NCI-H2227 treated with DMSO at 0.1 percent for 48 hours (cell line): Measurements from ENCODE around the gene PRCC.
"Not testable (repeated sequence)": the region's sequence is repeated elsewhere in the genome, so short reads cannot be mapped to it uniquely, and the experiment has no call there.

Experiments
- DNase-seq: peaks from one replicate; lab custom pipeline; 2025; lab: John Stamatoyannopoulos, UW

PRCC gene

DNA sequence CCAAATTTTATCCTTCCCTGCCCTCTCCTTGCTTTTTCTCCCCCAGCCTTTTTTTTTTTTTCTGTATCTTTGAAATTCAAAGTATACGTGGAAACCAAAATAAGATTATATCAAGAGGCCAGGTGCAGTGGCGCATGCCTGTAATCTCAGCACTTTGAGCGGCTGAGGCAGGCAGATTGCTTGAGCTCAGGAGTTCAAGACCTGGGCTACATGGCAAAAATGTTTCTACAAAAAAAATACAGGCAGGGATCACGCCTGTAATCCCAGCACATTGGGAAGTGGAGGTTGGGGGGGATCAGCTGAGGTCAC lies 6.6 kb upstream of the PRCC start:
- no peak for DNase-seq

DNA sequence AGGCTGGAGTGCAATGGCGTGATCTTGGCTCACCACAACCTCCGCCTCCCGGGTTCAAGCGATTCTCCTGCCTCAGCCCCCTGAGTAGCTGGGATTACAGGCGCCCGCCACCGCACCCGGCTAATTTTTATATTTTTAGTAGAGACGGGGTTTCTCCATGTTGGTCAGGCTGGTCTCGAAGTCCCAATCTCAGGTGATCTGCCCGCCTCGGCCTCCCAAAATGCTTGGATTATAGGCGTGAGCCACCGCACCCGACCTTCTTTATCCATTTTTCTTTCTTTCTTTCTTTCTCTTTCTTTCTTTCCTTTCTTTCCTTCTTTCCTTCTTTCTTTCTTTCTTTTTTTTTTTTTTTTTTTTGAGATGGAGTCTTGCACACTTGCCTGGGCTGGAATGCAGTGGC lies 2.2 kb upstream of the PRCC start:
- DNase-seq = not testable (repeated sequence)

DNA sequence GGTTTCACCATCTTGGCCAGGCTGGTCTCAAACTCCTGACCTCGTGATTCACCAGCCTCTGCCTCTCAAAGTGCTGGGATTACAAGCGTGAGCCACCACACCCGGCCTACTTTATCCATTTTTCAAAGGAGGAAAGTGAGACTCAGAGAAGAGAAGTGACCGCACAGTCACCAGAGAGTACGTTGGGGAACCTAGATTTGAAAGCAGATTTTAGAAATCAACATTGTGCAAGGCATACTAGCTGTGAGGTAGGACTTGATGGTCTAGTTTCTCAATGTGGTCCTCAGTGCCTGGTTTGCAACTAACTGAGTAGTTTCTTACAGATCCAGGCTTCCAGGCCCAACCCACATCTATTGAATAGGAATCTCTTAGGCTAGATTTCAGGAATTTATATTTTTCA lies 1.7 kb upstream of the PRCC start:
- no peak for DNase-seq

DNA sequence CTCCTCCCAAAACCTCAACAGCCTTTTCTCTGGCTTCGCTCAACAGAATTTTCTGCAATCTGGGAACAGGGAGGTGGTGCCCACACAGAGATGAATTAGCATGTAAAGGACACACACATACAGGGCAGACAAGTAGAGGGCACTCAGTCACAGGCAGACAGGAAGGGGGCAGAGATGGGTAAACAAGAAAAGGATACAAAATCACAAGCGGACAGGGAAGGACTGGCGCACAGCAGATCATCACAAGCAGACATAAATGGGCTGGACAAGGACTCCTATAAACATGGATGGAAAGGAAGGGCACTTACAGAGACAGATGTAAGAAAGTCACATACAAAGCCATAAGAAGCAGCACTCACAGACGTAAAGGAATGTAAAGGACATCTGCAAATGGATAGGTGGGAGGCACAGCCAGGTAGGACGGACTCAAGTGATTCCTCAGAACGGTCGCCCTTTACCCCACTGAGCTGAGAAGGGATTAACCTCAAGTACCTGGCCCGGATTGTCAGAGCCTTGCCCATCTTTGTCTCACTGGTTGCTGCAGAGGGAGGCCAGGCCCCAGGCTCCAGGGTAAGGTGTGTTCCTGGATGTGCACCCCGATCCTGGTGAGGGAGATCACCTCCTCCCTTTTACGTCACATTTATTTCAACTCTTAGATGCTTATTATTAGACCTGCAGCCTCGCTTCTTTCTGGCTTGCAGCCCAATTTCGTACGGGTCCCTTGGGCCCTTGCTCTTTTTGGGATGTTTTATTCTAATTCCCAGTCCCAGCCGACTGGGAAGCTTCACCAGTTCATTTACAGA lies 836 bp upstream of the PRCC start:
- DNase-seq = no peak

DNA sequence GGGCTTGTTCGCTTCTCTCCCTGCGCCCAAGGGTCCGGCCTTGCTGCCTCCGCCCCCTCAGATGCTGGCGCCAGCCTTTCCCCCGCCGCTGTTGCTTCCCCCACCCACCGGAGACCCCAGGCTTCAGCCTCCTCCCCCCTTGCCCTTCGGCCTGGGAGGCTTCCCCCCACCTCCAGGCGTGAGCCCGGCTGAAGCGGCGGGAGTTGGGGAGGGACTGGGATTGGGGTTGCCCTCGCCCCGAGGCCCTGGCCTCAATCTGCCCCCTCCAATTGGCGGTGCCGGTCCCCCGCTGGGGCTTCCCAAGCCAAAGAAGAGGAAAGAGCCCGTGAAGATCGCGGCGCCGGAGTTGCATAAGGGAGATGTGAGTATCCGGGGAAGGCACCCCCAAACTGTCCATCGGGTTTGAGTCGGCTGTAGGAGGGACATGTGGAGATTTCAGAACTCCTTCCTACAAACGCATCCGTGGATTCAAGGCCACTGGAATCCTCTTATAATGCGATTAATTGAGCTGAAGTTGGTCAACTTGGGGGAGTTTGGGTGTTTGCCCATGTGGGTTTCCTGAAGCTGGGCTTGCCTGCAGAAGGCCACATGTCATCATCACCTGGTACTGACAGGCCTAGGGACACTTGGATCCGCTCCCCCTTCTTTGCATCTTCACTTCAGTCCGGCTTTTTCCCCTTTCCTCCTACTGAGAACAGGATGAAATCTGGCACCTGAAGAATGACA lies 707 bp downstream of the PRCC start:
- no peak for DNase-seq

DNA sequence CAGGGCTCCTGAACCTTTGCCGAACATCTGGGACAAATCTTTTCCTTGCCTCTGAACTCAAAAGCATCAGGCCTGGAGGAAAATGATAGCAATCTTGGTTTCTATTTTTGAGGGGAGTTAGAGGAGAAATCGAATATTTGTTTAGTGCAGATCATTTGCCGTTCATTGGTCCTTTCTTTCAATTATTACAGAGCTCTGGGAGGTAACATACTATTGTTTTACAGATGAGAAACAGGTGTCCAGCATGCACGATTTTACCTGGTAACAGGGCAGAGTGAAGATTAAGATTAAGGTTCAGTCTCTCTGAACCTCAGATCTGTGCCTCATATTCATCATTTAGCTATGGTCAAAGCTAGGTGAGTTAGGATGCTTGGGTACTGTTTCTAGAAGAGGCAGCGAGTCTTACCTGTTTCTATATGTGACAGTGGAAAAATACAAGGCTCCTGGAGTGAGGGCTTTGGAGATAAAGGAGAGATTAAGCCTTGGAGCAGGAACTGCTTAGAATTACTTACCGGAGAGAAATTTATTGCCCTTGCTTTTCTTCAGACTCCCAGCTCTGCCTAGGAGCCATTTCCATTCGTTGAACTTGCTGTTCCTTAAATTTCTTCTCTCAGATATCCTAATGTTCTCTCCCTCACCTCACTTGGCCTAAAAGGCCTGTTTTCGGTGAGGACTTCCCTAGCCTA lies 1.4 kb downstream of the PRCC start:
- no peak for DNase-seq

DNA sequence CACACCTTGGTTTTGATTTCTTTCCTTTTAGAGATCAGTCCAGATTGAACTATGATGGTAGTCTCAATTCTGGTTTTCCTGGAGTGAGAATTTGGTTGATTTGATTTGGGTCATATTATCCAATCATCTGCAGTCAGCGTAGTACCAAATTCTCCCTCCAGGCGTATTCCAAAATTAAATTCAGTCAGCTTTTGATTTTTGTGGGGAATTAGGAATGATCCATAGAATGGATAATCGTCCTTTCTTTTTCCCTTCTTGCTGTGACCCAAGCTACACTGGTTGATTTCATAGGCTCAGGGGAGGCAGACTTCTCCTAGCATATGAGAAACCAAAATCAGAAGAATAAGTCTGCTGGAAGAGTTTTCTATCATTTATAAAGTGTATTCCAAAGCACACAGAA lies 4.9 kb downstream of the PRCC start:
- no peak for DNase-seq

DNA sequence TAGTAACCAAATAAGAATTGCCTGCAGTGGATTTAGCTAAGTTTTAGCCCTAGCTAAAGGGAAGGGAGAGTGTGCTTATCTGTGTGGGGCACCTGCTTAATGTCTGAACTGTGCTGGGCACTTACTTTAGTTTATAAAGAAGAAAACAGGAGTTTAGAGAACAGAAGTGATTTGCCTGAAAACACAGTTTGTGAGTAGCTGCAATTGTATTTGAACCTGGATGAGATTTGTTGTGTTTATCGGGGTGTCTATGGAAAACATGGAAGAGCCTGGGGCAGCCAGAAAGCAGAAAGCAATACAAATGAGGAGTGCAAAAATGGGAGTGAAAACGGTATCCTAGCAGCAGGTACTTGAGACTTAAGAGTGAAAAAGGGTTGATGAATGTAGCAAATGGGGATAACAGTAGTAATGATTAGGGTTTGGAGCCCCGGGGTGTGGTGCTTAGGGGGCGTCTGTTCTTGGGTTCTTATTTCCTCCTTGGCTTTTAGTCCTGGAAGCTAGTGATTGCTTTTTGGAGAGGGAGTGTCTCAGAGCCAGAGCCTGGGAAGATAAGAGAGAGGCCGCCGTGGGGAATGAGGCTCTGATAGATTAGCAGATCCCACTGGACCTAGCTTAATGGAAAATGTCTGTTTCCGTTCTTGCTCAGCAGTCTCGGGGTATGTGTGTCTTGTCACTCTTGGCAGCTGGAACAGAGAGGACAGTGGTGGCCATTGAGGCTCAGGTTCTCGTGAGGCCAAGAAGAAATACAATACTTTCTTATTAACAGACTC lies 5.6 kb downstream of the PRCC start:
- DNase-seq = no peak

DNA sequence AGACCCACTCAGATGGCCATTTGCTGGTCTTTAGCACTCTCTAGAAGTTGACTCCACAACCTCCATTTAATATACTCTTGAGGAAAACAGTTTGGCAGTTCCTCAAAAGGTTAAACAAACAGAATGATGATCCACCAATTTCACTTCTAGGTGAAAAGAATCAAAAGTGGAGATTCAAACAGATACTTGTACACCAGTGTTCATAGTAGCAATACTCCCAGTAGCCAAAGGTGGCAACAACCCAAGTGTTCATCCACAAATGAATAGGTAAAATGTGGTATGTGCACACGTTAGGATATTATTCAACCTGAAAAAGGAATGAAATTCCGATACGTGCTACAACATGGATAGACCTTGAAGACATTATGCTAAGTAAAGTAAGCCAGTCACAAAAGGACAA lies 6.3 kb downstream of the PRCC start:
- DNase-seq = no peak

DNA sequence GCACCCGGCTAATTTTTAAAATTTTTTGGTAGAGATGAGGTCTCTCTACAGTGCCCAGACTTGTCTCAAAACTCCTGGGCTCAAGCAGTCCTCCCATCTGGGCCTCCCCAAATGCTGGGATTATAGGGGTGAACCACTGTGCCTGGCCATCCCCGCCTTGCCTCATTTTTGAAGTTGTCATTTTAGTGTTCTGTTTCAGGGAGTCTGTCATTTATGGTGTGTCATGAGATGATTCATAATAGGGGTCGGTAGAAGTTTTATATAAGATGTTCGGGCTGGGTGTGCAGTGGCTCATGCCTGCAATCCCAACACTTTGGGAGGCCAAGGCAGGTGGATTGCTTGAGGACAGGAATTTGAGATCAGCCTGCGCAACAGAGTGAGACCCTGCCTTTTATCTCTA lies 8.5 kb downstream of the PRCC start:
- no peak for DNase-seq

DNA sequence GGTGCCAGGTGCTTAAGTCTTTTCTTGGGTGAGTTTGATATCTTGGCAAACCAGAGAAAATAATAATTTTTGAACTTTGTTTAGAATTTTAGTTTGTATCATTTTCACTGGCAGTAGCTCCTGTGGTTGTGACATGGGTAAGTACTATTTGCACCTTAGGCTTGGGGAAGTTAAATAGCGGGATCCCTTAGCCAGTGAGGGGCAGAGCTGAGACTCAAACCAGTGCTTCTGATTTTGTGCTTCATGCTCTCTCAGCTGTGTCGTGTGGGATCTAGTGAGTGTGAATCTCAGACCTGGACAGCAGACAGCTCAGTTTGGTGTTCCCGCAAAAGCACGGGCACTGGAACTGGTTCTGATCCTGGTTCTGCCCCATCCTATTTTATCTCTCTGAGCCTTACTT lies 9.6 kb downstream of the PRCC start:
- DNase-seq = no peak

DNA sequence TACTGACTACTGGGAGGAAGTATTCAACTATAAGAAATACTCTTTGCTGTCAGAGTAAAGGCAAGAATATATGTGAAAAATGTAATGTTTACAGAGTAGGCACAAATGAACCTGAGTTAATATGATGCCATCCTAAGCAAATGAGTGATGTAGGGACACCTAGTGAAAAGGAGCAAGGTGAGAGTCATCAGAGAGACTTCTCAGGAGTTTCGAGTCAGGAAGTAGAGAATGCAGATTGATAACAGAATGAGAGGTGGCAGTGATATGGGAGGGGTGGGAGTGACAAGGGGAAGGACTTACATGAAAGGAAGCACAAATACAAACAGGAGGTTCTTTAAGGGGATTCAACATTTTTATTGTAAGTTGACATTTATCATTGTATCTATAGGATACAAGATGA lies 10.2 kb downstream of the PRCC start:
- DNase-seq = no peak

DNA sequence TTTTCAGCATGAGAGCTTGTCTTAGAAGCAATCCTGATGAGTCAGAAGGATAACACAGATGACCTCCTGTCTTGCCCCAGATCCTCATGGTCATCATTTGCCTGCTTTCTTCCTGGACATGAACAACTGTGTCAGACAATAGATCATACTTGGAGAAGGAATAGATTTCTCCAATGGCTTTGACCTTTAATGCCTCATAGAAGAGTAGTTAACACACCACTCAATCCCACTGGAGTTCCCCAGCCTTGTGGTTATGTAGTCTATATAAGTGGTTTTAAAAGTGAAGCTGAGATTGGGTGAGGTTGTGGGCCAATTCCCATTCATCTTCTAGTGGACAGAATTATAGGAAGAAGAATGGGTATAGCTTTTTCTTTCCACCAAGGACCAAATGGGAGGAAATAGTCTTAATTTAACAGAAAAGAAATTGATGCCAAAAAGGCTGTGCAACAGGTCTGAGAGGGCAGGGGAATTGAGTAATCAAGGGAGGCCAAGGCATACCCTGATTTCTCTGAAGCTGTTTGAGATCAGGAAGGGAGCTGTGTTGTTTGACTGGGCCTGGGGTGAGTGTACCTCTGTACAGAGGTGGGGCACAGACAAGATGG lies 14.4 kb downstream of the PRCC start:
- DNase-seq = no peak

DNA sequence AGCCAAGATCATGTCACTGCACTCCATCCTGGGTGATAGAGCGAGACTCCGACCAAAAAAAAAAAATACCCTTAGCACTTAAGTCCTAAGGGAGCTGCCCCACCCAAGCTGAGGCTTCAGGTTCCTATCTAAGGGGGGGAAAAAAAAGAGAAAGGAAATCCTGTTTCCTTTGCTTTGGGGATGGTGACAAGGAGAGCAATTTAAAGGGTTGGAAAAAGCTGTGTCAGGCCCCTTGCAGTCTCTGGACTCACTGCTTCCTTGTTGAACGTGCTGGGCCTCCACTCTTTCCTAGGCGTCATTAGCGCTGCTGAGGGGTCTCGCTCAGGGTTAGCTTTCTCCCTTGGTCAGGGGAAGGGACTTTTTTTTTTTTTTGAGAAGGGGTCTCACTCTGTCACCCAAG lies 18.1 kb downstream of the PRCC start:
- DNase-seq = no peak

DNA sequence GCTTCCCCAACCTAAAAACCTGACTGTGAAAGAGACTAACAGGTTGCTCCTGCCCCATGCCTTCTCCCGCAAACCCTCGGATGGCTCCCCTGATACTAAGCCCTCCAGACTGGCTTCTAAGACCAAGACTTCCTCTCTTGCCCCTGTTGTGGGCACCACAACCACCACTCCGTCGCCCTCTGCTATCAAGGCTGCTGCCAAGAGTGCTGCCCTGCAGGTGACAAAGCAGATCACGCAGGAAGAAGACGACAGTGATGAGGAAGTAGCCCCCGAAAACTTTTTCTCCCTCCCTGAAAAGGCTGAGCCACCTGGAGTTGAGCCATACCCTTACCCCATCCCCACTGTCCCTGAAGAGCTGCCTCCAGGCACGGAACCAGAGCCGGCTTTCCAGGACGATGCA lies 19.3 kb downstream of the PRCC start:
- no peak for DNase-seq

DNA sequence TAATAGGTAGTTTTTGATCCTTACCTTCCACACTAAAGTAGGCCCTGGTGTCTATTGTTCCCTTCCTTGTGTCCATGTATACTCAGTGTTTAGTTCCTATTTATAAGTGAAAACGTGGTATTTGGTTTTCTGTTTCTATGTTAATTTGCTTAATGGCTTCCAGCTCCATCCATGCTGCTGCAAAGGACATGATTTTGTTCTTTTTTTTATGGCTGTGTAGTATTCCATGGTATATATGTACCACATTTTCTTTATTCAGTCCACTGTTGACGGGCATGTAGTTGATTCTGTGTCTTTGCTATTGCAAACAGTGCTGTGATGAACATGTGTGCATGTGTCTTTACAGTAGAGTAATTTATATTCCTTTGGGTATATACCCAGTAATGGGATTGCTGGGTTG lies 20.8 kb downstream of the PRCC start:
- no peak for DNase-seq

DNA sequence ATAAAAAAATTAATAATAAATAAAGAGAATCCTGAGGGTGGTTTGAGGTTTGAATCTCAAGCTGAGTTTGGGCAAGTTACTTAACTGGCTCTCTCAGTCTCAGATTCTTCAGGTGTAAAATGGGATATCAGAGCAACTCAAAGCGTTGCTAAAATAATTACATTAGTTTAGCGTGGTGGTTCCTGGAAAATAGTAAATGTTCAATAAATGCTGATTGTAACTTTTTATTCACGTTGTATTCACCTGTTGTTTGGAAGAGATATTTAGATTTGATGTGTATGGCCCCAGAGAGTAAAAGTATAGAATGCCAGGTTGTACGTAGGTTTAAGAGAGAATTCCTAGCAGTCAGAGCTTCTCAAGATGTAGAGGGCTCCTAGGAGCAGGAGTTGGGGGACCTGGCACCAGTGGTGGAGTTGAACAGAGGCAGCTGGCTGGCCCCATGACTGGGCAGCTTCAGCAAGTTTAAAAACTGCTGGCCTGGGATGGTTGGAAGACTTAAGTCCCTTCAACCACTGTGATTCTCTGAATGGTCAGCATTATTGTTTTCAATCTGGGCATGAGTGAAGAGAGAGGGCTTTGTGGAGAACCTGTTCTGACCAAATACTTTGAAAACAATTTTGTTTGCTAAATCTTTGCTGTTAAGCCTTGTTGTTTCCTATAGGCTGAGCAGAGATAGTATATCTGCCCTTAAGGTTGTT lies 22.4 kb downstream of the PRCC start:
- no peak for DNase-seq

DNA sequence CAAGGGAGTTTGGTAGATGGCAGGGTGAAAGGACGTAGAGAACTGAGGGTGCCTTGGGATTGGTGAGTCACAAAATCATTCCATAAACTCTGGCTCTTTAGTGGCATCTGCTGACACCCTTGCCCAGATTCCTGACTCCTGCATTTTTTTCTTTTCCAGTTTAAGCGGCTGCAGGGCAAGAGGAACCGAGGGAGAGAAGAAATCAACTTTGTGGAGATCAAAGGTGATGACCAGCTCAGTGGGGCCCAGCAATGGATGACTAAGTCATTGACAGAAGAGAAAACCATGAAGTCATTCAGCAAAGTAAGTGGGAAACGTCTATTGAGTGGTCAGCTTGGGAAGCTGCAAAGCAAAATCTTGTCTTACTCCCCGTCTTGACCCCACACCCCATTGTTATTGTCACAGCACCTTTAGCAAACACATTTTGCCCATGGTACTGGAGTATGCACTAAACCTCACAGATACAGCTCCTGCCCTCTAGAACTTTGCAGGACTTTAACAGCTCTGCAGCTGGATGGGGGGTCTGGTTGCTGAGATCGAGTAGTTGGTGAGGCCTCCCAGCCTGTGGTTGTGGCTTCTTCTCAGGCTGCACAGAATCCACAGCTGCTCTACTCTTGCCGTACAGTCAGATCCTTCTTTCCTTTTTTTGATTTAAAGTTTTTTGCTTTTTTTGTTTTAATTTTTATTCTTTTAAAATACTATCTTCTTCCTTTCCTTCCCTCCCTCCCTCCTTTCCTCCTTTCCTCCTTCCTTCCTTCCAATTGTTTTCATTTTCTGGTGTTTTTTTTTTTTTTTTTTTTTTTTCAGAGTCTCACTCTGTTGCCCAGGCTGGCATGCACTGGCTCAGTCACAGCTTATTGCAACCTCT lies 27.4 kb downstream of the PRCC start:
- no peak for DNase-seq

DNA sequence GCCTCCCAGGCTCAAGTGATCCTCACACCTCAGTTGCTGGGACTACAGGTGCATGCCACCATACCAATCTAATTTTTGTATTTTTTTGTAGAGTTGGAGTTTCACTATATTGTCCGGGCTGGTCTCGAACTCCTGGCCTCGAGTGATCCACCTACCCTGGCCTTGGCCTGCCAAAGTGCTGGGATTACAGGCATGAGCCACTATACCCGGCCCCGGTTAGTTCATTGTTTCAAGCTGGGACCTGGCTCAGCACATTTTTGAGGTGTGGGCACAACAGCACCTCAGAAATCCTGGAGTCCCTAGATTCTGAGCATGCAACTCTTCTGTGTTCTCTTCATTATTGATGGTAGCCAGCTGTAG lies 28.0 kb downstream of the PRCC start:
- no peak for DNase-seq

DNA sequence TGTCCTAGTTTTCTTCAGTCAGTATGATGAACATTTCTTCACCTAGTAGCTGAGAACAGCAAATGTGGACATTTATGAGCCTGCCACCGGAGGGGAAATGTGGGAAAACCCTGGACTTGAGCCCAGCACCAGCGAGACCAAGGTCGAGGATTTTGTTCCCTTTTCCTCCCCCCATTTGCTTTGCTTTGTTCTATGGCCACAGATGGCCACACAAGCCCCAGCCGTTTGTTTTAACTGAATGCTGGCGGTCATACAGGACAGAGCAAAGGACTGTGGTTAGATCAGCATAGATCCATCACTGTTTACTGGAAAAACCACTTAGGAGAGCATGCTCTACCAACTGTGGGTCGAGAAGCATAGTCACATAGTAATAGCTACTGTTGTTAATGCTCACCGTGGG lies 28.5 kb downstream of the PRCC start:
- DNase-seq = no peak
